ENCODE data around the gene COL4A2.
A peak's percentile ranks its signal among the peaks of the same experiment; 100 is the strongest.

The COL4A2 gene

DNA sequence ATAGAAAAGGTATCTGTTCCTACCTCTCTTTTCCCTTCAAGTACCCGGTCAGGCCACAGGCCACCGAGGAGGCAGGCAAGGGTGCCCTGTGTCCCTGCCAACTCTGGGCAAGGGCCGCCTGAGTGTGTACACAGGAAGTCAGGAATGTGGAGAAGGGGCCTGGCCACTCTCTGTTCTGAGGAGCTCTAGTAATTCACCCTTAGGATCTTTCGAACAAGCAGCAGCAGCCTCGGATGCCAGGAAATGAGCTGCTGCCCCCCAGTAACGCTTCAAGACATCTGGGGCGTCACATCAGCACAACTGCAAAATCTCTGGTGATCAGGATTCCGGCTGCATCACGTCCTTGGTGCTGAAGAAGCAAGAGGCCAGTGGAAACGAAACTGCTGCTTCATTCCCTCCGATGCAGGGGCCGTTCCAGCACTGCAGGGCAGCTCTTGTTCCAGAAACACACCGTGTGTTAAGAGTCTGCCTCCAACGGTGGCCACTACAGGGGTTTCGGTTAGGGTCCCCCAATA is 252.4 kb downstream of the COL4A2 start:
- H3K4me3 ChIP-seq (ENCODE audit: low read length), result peak overlapping the region; percentile 49
- TF ChIP-seq, protein P1, sequence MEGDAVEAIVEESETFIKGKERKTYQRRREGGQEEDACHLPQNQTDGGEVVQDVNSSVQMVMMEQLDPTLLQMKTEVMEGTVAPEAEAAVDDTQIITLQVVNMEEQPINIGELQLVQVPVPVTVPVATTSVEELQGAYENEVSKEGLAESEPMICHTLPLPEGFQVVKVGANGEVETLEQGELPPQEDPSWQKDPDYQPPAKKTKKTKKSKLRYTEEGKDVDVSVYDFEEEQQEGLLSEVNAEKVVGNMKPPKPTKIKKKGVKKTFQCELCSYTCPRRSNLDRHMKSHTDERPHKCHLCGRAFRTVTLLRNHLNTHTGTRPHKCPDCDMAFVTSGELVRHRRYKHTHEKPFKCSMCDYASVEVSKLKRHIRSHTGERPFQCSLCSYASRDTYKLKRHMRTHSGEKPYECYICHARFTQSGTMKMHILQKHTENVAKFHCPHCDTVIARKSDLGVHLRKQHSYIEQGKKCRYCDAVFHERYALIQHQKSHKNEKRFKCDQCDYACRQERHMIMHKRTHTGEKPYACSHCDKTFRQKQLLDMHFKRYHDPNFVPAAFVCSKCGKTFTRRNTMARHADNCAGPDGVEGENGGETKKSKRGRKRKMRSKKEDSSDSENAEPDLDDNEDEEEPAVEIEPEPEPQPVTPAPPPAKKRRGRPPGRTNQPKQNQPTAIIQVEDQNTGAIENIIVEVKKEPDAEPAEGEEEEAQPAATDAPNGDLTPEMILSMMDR (conservative IDR thresholded peaks at IDR 0.05; ENCODE audit: low read length), result no peak
- peak; percentile 47 for DNase-seq (ENCODE audit: low read depth)

DNA sequence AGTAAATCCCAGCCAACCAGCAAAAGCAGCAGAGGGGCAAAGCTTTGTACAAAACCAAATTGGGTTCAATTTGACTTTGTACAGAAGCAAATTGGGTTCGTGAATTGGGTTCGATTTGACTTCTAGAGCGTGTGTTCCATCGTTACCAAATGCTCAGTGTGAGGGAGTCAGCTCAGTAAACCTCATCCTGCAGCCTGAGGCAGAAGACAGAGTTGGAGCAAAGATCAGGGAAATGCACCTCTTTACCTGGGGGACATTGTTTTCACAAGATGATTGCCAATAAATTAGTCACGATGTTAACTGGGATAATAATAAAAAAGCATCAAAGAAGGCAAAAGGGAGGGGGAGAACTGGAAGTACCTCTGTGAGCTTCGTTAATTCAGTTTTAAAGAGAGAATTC is 252.9 kb downstream of the COL4A2 start:
- no peak for DNase-seq (ENCODE audit: low read depth)
- TF ChIP-seq, protein P1 (conservative IDR thresholded peaks at IDR 0.05; ENCODE audit: low read length), result no peak
- H3K4me3 ChIP-seq (ENCODE audit: low read length), result peak overlapping the region; percentile 49

DNA sequence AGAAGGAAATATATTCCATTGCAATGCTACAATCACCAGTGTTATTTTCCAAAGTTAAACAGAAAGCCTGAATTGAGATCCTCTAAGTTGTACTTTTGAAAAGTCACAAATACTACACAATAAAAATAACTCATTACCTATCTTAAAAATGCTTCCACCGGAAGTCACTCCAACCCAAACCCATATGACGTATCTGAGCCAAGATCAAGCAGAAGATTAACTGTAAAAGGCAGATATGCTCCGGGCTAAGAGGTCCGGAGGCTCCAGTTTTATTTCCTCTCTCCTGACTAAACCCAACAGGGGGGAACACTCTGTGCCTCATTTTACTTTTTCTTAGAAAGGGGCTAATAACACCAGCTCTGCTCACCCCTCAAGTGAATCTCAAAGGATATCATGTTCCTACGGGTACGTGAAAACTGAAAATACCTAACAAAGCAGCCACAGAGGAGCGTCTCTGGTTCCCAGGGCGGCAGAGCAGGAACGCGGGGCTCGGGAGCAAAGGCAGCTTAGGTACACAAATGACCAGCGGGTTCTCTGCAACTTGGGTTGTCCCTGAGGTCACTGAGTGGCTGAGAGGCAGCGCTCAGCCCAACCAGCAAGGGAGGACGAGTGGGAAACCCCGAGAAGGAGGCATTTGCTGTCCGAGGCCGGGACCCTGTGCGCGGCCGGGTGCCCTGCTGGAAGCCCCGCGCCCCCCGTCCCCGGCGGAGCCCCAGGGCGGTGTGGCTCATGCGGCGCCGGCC is 253.7 kb downstream of the COL4A2 start:
- TF ChIP-seq, protein P1 (conservative IDR thresholded peaks at IDR 0.05; ENCODE audit: low read length), result no peak
- peak overlapping the region; percentile 81 for H3K4me3 ChIP-seq (ENCODE audit: low read length)
- DNase-seq (ENCODE audit: low read depth), result no peak

DNA sequence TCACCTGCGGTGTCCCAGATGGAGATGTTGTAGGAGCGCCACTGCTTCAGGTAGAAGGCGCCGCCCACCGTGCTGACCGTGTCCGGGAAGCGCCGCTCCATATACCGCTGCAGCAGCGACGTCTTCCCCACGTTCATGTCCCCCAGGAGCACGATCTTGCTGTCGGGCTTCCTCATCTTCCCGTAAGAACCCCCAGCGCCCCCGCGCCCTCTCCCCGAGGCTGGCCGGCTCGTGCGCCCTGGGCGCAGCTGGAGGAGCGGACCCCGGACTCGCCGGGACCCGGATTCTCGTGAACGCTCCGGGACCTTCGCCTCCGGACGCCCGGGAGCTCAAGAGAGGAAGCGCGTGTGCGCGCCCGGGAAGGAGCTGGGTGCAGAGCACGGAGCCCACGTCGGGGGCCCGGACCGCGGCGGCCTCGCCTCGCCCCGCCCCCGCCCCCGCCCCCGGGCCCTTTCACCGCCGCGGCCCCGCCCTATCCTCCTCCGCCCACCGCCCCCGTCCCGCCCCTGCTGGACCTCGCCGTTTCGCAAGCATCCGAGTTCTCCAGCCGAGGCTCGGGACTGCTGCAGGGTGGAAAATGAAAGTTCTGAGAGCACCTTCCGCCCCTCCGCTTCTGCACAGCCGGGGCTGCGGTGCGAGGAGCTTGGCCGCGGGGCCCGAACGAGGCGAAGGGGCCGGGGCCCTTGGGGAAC is 254.4 kb downstream of the COL4A2 start, which contains the start of gene RAB20:
RAB20 (minus strand) TSS at position 379 of the 692 bp plus-strand sequence; CDS start at position 176, 203 bp downstream.
- peak within 1 kb of the TSS; percentile 81 for H3K4me3 ChIP-seq (ENCODE audit: low read length)
- peak; percentile 75 for DNase-seq (ENCODE audit: low read depth)
- TF ChIP-seq, protein P1 (conservative IDR thresholded peaks at IDR 0.05; ENCODE audit: low read length), result no peak

DNA sequence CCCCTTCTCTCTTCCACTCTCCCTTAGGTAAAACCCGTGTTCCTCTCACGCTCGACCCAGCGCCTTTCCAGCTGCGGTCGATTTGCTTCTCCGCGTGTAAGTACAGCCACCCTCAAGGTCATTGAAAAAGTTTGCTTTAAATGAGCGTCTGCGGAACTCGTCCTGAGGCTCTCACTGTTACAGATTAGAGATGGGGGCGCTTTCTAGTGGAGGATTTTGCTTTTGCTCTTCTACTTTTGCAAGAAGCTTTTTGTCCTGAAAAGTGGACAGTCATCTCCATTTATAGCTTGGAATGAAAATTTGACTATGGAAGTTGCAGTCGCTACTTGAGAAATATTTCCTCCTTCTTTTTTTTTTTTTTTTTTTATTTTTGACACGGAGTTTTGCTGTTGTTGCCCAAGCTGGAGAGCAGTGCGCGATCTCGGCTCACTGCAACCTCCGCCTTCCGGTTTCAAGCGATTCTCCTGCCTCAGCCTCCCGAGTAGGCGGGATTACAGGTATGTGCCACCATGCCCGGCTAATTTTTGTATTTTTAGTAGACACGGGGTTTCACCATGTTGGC is 255.0 kb downstream of the COL4A2 start:
- peak overlapping the region; percentile 81 for H3K4me3 ChIP-seq (ENCODE audit: low read length)
- TF ChIP-seq, protein P1 (conservative IDR thresholded peaks at IDR 0.05; ENCODE audit: low read length), result no peak
- no peak for DNase-seq (ENCODE audit: low read depth)

Measured in AG10803 (cell line).